Keratinocyte (primary cell): ENCODE measurements around the gene GNA15.

Experiments
- CTCF ChIP-seq, 3 experiments: IDR thresholded peaks in 1 of 3; conservative IDR thresholded peaks in 1 of 3; optimal IDR thresholded peaks in 1 of 3; 2 replicates in 2 of 3; 3 replicates in 1 of 3; pipeline versions ENCODE3 to v1.5.1; 2011; ENCODE audit warnings: low read length in 3 of 3, mild to moderate bottlenecking in 3 of 3, moderate library complexity in 2 of 3, control low read depth in 1 of 3, inconsistent platforms in 1 of 3; ENCODE audit not compliant: insufficient read depth in 2 of 3; ENCODE audit errors: extremely low read depth in 1 of 3
- EZH2 ChIP-seq: IDR thresholded peaks from one replicate; pipeline ENCODE4 v1.6.1; 2012; ENCODE audit warnings: inconsistent platforms, mild to moderate bottlenecking, low read length, moderate library complexity

- TF ChIP-seq CTCF (optimal IDR thresholded peaks at IDR 0.05 in 1 of 3, IDR thresholded peaks at IDR 0.05 in 1 of 3, conservative IDR thresholded peaks at IDR 0.05 in 1 of 3; ENCODE audit: extremely low read depth in 1 of 3, insufficient read depth in 2 of 3, low read length in 3 of 3) (no peak), EZH2 (no peak)
Observed at GRCh38 chr19:3122512-3122870, 13.3 kb upstream of the GNA15 start.
